GM23248 (cell line): ENCODE measurements around the gene FILIP1. TPM values are rescaled to one million over a fixed set of nuclear protein-coding genes. Genes with fewer than 3 reads are reported as not detected.
A peak's percentile ranks its signal among the peaks of the same experiment; 100 is the strongest.

Source experiments
- DNase-seq: peaks from one replicate; pipeline ENCODE4 v3.0.0-alpha.2; 2015
- H2AFZ ChIP-seq: fragments of 200-600 bp; sonication (generic); 2 replicates; pipeline ENCODE4 v1.6.1; 2016; ENCODE audit warnings: antibody characterized with exemption
- H3F3A ChIP-seq: fragments of 200-600 bp; sonication (generic); 2 replicates; pipeline ENCODE4 v1.6.1; 2016; ENCODE audit warnings: mild to moderate bottlenecking, antibody characterized with exemption, mixed run types; ENCODE audit not compliant: insufficient read depth
- H3K27ac ChIP-seq: fragments of 200-600 bp; sonication (generic); 2 replicates; pipeline ENCODE4 v1.5.1; 2016; ENCODE audit warnings: mild to moderate bottlenecking
- H3K27me3 ChIP-seq: fragments of 200-600 bp; sonication (generic); replicated peaks from 2 replicates; pipeline ENCODE4 v1.6.1; 2016; ENCODE audit warnings: mild to moderate bottlenecking; ENCODE audit not compliant: insufficient read depth
- H3K36me3 ChIP-seq: fragments of 200-600 bp; sonication (generic); 2 replicates; pipeline ENCODE4 v1.6.1; 2016; ENCODE audit warnings: low read depth, mild to moderate bottlenecking
- H3K4me1 ChIP-seq: fragments of 200-600 bp; sonication (generic); 2 replicates; pipeline ENCODE4 v1.6.1; 2016; ENCODE audit warnings: mild to moderate bottlenecking; ENCODE audit not compliant: insufficient read depth
- H3K4me2 ChIP-seq: fragments of 200-600 bp; sonication (generic); one replicate; pipeline ENCODE4 v1.6.1; 2016; ENCODE audit warnings: mild to moderate bottlenecking; ENCODE audit not compliant: unreplicated experiment
- H3K4me3 ChIP-seq: fragments of 200-600 bp; sonication (generic); 2 replicates; pipeline ENCODE4 v1.5.1; 2016; ENCODE audit warnings: mild to moderate bottlenecking
- H3K79me2 ChIP-seq: fragments of 200-600 bp; sonication (generic); 2 replicates; pipeline ENCODE4 v1.6.1; 2016; ENCODE audit warnings: mild to moderate bottlenecking; ENCODE audit not compliant: insufficient read depth
- H3K9ac ChIP-seq: fragments of 200-600 bp; sonication (generic); 2 replicates; pipeline ENCODE4 v1.6.1; 2016; ENCODE audit warnings: mild to moderate bottlenecking
- H3K9me2 ChIP-seq: fragments of 200-600 bp; sonication (generic); 2 replicates; pipeline ENCODE4 v1.6.1; 2016; ENCODE audit warnings: mixed run types, mild to moderate bottlenecking, moderate library complexity; ENCODE audit not compliant: insufficient read depth
- H3K9me3 ChIP-seq: fragments of 200-600 bp; sonication (generic); one replicate; pipeline ENCODE4 v1.6.1; 2017; ENCODE audit warnings: low read depth
- H4K20me1 ChIP-seq: fragments of 200-600 bp; sonication (generic); 2 replicates; pipeline ENCODE4 v1.6.0; 2016; ENCODE audit not compliant: insufficient read depth
- EZH2 ChIP-seq: fragments of 200-600 bp; sonication (generic); IDR thresholded peaks from 2 replicates; pipeline ENCODE4 v1.6.1; 2018; ENCODE audit warnings: antibody characterized with exemption, mild to moderate bottlenecking; ENCODE audit not compliant: insufficient read depth, poor library complexity, severe bottlenecking
- EZH2phosphoT487 ChIP-seq: fragments of 200-600 bp; sonication (generic); IDR thresholded peaks from 2 replicates; pipeline ENCODE4 v1.6.1; 2018; ENCODE audit warnings: antibody characterized with exemption, moderate library complexity, mild to moderate bottlenecking, low read depth; ENCODE audit not compliant: insufficient read depth
- WGBS, 2 experiments: methylation state at CpG; one replicate each; pipeline ENCODE4 v1.1.6; 2015 to 2017; ENCODE audit warnings: low lambda C conversion rate in 2 of 2, low coverage in 1 of 2; ENCODE audit errors: missing lambda C conversion rate in 2 of 2; 5-methylcytosine and 5-hydroxymethylcytosine counted together
- in situ Hi-C: fragments of 300-500 bp; cut with MboI; formaldehyde crosslinking; loops from 2 replicates; pipeline ENCODE4 v1.15.0; 2020
- polyA plus RNA-seq: library from polyadenylated mRNA; unstranded; fragments of >200 nt; fragmentation: Nextera tagmentation; extraction: Ambion mirVana; gene quantifications from 2 replicates; pipeline ENCODE4 v1.2.1, GENCODE V29; 2016
- total RNA-seq: library from RNA; depleted of rRNA; stranded (reverse); fragments of >200 nt; shearing (Covaris generic); gene quantifications from 2 replicates; pipeline ENCODE4 v1.2.3, GENCODE V29; 2014

FILIP1 gene
- total and polyA plus RNA-seq, 2 experiments from 2014 or later, result under 0.01 TPM; not detected in 1

- 82 to 90% methylated on average over 4 of the region's 4 CpGs for WGBS, 2 experiments
- in situ Hi-C loops, result no loop called here
- Histone ChIP-seq H3F3A (peaks cover 22% of the 10 kb centered on the region), H3K27me3 (no peaks in the 10 kb centered on the region), H3K9me3 (no peaks in the 10 kb centered on the region), H3K27ac (no peak overlapping the region), H3K4me2 (no peak overlapping the region), H3K9ac (no peak overlapping the region), H3K4me1 (peaks cover 37% of the 10 kb centered on the region), H3K36me3 (peaks cover 8% of the 10 kb centered on the region; the same call in 1 of the 2 replicates), H3K9me2 (no peaks in the 10 kb centered on the region), H3K79me2 (peaks cover 96% of the 10 kb centered on the region), H4K20me1 (0 out of 2 replicates have a peak, but pooled peaks cover 8% of the 10 kb centered on the region), H2AFZ (no peak overlapping the region), H3K4me3 (no peak overlapping the region)
- no peak for DNase-seq
- no peak for TF ChIP-seq EZH2phosphoT487
- TF ChIP-seq EZH2, result no peak
These were observed 220.6 kb downstream of the FILIP1 start for GRCh38 chr6:75273009-75273408.

GRCh38 chr6:75272145-75272840 is 221.3 kb downstream of the FILIP1 start:
- H3K27me3 ChIP-seq, result no peaks in the 10 kb centered on the region
- H3K9ac ChIP-seq, result no peak overlapping the region
- no peak overlapping the region for H2AFZ ChIP-seq
- peak; percentile 26 for DNase-seq
- H3F3A ChIP-seq, result peaks cover 27% of the 10 kb centered on the region
- H3K9me2 ChIP-seq, result no peaks in the 10 kb centered on the region
- TF ChIP-seq EZH2, result no peak
- TF ChIP-seq EZH2phosphoT487, result no peak
- H3K27ac ChIP-seq, result peak overlapping the region; percentile 2
- peaks cover 10% of the 10 kb centered on the region; the same call in 1 of the 2 replicates for H4K20me1 ChIP-seq
- no peak overlapping the region for H3K4me3 ChIP-seq
- H3K79me2 ChIP-seq, result peaks cover 96% of the 10 kb centered on the region
- 94 to 95% methylated on average over 5 of the region's 5 CpGs for WGBS, 2 experiments
- peaks cover 8% of the 10 kb centered on the region; the same call in 1 of the 2 replicates for H3K36me3 ChIP-seq
- no peaks in the 10 kb centered on the region for H3K9me3 ChIP-seq
- in situ Hi-C loops, result no loop called here
- H3K4me2 ChIP-seq, result no peak overlapping the region
- peaks cover 45% of the 10 kb centered on the region for H3K4me1 ChIP-seq

GRCh38 chr6:75268988-75269354 is 224.6 kb downstream of the FILIP1 start:
- in situ Hi-C loops, result no loop called here

GRCh38 chr6:75268121-75268987 is 225.2 kb downstream of the FILIP1 start:
- H3K4me1 ChIP-seq, result peaks cover 21% of the 10 kb centered on the region
- in situ Hi-C loops, result no loop called here
- WGBS, 2 experiments, result 59 to 60% methylated on average over 5 of the region's 5 CpGs
- peaks cover 16% of the 10 kb centered on the region for H3K36me3 ChIP-seq
- peaks cover 14% of the 10 kb centered on the region; the same call in 1 of the 2 replicates for H4K20me1 ChIP-seq
- no peak for TF ChIP-seq EZH2
- TF ChIP-seq EZH2phosphoT487, result no peak
- H3K4me3 ChIP-seq, result no peak overlapping the region
- DNase-seq, result peak; percentile 52
- no peaks in the 10 kb centered on the region for H3K27me3 ChIP-seq
- peaks cover 100% of the 10 kb centered on the region for H3K79me2 ChIP-seq
- no peak overlapping the region for H3K4me2 ChIP-seq
- no peaks in the 10 kb centered on the region for H3K9me2 ChIP-seq
- peaks cover 12% of the 10 kb centered on the region for H3F3A ChIP-seq
- H2AFZ ChIP-seq, result no peak overlapping the region
- H3K27ac ChIP-seq, result no peak overlapping the region
- H3K9ac ChIP-seq, result no peak overlapping the region
- no peaks in the 10 kb centered on the region for H3K9me3 ChIP-seq

More at GRCh38 chr6:75268988-75269354, 224.6 kb downstream of the FILIP1 start:
- 96% methylated on average over 4 of the region's 4 CpGs for WGBS, 2 experiments
- peaks cover 14% of the 10 kb centered on the region; the same call in 1 of the 2 replicates for H4K20me1 ChIP-seq
- H3F3A ChIP-seq, result peaks cover 12% of the 10 kb centered on the region
- H3K27me3 ChIP-seq, result no peaks in the 10 kb centered on the region
- H3K9me3 ChIP-seq, result no peaks in the 10 kb centered on the region
- H2AFZ ChIP-seq, result no peak overlapping the region
- H3K4me2 ChIP-seq, result no peak overlapping the region
- H3K27ac ChIP-seq, result no peak overlapping the region
- no peak for DNase-seq
- no peak overlapping the region for H3K9ac ChIP-seq
- H3K4me1 ChIP-seq, result peaks cover 24% of the 10 kb centered on the region
- TF ChIP-seq EZH2phosphoT487 (no peak), EZH2 (no peak)
- H3K9me2 ChIP-seq, result no peaks in the 10 kb centered on the region
- H3K36me3 ChIP-seq, result peaks cover 12% of the 10 kb centered on the region; the same call in 1 of the 2 replicates
- H3K4me3 ChIP-seq, result no peak overlapping the region
- H3K79me2 ChIP-seq, result peaks cover 100% of the 10 kb centered on the region
